Natural killer cell (primary cell): ENCODE data around the gene MYO1G. TPM values are rescaled to one million over a fixed set of nuclear protein-coding genes. Genes with fewer than 3 reads are reported as not detected.
A peak's percentile ranks its signal among the peaks of the same experiment; 100 is the strongest.

ENCODE experiments used
- ATAC-seq, 3 donors: fragments of 150-1000 bp in 2 of 3; fragments of 200-7000 bp in 1 of 3; cut with Tn5 transposase; 1 replicate in 1 of 3; 2 replicates in 2 of 3; pipeline ENCODE4 v1.10.0; 2021; ENCODE audit warnings: mild to moderate bottlenecking in 2 of 3, moderate library complexity in 2 of 3
- DNase-seq, 2 donors: peaks; one replicate each; pipeline versions ENCODE4 v3.0.0 to v3.0.0-alpha.2; 2013 to 2021; ENCODE audit warnings: mixed read lengths in 1 of 2
- H3K27ac ChIP-seq: one replicate; pipeline ENCODE4 v1.5.1; 2013; ENCODE audit warnings: mild to moderate bottlenecking, low read length
- H3K27me3 ChIP-seq: one replicate; pipeline ENCODE4 v1.6.1; 2013; ENCODE audit warnings: low read length; ENCODE audit not compliant: control insufficient read depth, insufficient read depth
- H3K36me3 ChIP-seq: one replicate; pipeline ENCODE4 v1.6.1; 2013; ENCODE audit warnings: low read length; ENCODE audit not compliant: control insufficient read depth, insufficient read depth
- H3K4me1 ChIP-seq: one replicate; pipeline ENCODE4 v1.6.1; 2013; ENCODE audit warnings: low read length; ENCODE audit not compliant: control insufficient read depth, insufficient read depth
- H3K4me3 ChIP-seq: one replicate; pipeline ENCODE4 v1.5.1; 2013; ENCODE audit warnings: low read length
- H3K9me3 ChIP-seq: one replicate; pipeline ENCODE4 v1.6.1; 2013; ENCODE audit warnings: low read length; ENCODE audit not compliant: control insufficient read depth, insufficient read depth
- H3K27ac Mint-ChIP-seq, 2 donors: one replicate each; pipeline ENCODE4 v1.8.0; 2022; ENCODE audit warnings: mild to moderate bottlenecking in 2 of 2, mixed read lengths in 2 of 2, moderate library complexity in 1 of 2
- H3K27me3 Mint-ChIP-seq, 2 donors: one replicate each; pipeline ENCODE4 v1.8.0; 2022; ENCODE audit warnings: low read depth in 2 of 2, mixed read lengths in 2 of 2
- H3K36me3 Mint-ChIP-seq: one replicate; pipeline ENCODE4 v1.8.0; 2022; ENCODE audit warnings: mixed read lengths
- H3K4me1 Mint-ChIP-seq, 2 donors: one replicate each; pipeline ENCODE4 v1.8.0; 2022; ENCODE audit warnings: mixed read lengths in 2 of 2
- H3K4me3 Mint-ChIP-seq: one replicate; pipeline ENCODE4 v1.8.0; 2022; ENCODE audit warnings: mild to moderate bottlenecking, moderate library complexity, mixed read lengths
- H3K9me3 Mint-ChIP-seq, 2 donors: one replicate each; pipeline ENCODE4 v1.8.0; 2022; ENCODE audit warnings: mixed read lengths in 2 of 2
- WGBS: methylation state at CpG from one replicate; pipeline ENCODE4 v1.1.7; 2013; ENCODE audit warnings: missing lambda C conversion rate; ENCODE audit not compliant: insufficient coverage; 5-methylcytosine and 5-hydroxymethylcytosine counted together
- intact Hi-C: fragments of 100-400 bp; cut with micrococcal nuclease; formaldehyde crosslinking; loops from one replicate; pipeline ENCODE4 v1.14.2; 2022
- total RNA-seq, 4 donors: library from RNA; stranded (reverse); fragments of 120-200 nt in 1 of 4; gene quantifications; one replicate each; pipeline versions ENCODE4 v1.2.3 to v1.2.4, GENCODE V29; 2013 to 2022
- TF ChIP-seq, protein P1 (sequence below): fragments of 200-600 bp; IDR thresholded peaks from one replicate; pipeline ENCODE4 v1.8.0; 2022; ENCODE audit warnings: antibody characterized with exemption

Gene MYO1G
- total RNA-seq, 3 donors from 2014 or later (not counting 1 experiment from before 2014, with no cell fraction given), result 371 to 470 (median 429) TPM

DNA sequence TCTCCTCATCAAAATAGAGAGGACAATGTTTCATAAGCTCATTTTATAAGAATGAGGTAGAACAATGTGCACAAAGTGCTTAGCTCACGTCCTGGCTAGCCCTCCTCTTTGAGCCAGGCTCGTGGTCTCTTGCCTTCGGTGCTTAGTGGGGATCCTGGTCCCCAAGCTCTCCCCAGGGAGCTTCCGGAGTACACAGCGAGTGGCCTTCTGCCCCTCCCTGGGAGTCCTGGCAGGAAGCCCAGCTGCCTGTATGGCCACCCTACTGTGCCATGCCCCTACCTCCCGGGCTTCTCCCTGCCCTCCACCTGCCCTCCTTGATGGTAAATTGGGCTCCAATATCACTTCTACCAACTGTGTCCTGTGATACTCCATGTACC lies 868 bp downstream of the MYO1G start:
- Histone ChIP-seq H3K4me3 (peak overlapping the region; percentile 93), H3K36me3 (peaks cover 53% of the 10 kb centered on the region), H3K27ac (peak overlapping the region; percentile 96), H3K4me1 (peaks cover 84% of the 10 kb centered on the region), H3K27me3 (no peaks in the 10 kb centered on the region), H3K9me3 (no peaks in the 10 kb centered on the region)
- no peaks in the 10 kb centered on the region for H3K27me3 Mint-ChIP-seq
- ATAC-seq, result no peak
- peak overlapping the region; percentile 95 to 99 for H3K27ac Mint-ChIP-seq
- 2% methylated on average over 6 of the region's 6 CpGs for WGBS
- no peaks in the 10 kb centered on the region for H3K36me3 Mint-ChIP-seq
- H3K9me3 Mint-ChIP-seq, result no peaks in the 10 kb centered on the region
- peak in 1 of 2 donors; percentile 48 for DNase-seq
- peaks cover 47 to 67% of the 10 kb centered on the region in 2 donors for H3K4me1 Mint-ChIP-seq
- intact Hi-C loops, result loop anchor here (1.0 to 5.0 kb wide), 5 partner anchors 8 to 346 kb away; partner anchors contain the start of genes CCM2 and H2AZ2
- peak overlapping the region; percentile 97 for H3K4me3 Mint-ChIP-seq
- TF ChIP-seq, protein P1, sequence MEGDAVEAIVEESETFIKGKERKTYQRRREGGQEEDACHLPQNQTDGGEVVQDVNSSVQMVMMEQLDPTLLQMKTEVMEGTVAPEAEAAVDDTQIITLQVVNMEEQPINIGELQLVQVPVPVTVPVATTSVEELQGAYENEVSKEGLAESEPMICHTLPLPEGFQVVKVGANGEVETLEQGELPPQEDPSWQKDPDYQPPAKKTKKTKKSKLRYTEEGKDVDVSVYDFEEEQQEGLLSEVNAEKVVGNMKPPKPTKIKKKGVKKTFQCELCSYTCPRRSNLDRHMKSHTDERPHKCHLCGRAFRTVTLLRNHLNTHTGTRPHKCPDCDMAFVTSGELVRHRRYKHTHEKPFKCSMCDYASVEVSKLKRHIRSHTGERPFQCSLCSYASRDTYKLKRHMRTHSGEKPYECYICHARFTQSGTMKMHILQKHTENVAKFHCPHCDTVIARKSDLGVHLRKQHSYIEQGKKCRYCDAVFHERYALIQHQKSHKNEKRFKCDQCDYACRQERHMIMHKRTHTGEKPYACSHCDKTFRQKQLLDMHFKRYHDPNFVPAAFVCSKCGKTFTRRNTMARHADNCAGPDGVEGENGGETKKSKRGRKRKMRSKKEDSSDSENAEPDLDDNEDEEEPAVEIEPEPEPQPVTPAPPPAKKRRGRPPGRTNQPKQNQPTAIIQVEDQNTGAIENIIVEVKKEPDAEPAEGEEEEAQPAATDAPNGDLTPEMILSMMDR, result no peak

DNA sequence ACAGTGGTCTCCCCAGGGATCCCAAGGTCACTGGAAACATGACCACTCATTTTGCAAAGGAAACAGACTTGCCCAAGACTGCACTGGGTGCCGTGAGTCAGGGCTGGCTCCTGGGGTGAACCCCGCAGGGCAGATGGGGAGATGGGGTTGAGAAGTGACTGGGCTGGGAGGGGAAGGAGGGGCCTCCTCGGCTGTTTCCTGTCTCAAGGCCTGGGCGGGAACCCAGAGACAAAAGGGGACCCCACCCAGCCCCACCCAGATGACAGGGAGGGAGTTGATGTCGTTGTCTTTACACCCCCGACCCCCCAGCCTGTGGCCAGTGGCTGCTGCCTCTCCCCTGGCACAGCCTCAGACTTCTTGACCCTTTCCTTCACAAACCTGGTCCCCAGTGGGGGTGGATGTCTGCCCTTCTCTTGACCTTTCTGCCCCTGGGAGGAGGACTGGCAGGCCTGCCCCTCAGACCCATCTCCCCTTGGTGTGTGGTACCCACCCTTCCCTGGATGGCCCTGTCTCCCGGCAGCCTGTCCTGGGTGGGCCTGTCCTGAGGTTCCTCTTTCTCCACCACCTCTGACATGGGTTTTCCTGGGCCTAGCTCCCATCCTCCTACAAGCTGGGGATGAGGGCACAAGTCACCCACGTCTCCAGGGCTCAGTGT lies 1.4 kb downstream of the MYO1G start:
- no peaks in the 10 kb centered on the region for H3K27me3 Mint-ChIP-seq
- peak overlapping the region; percentile 97 for H3K4me3 Mint-ChIP-seq
- H3K27ac Mint-ChIP-seq, result peak overlapping the region; percentile 95 to 99
- H3K36me3 ChIP-seq, result peaks cover 53% of the 10 kb centered on the region
- TF ChIP-seq, protein P1, result no peak
- H3K4me1 Mint-ChIP-seq, result peaks cover 51 to 71% of the 10 kb centered on the region in 2 donors
- H3K9me3 Mint-ChIP-seq, result no peaks in the 10 kb centered on the region
- no peaks in the 10 kb centered on the region for H3K36me3 Mint-ChIP-seq
- 0% methylated on average over 4 of the region's 8 CpGs for WGBS
- peak overlapping the region; percentile 96 for H3K27ac ChIP-seq
- DNase-seq (peak; percentile 64 to 82), ATAC-seq (peak; percentile 50 to 68 (median 57))
- no peaks in the 10 kb centered on the region for H3K9me3 ChIP-seq
- intact Hi-C loops, result loop anchor here (1.0 to 5.0 kb wide), 3 partner anchors 9 to 345 kb away; partner anchors contain the start of gene H2AZ2
- H3K4me3 ChIP-seq, result peak overlapping the region; percentile 93
- no peaks in the 10 kb centered on the region for H3K27me3 ChIP-seq
- H3K4me1 ChIP-seq, result peaks cover 84% of the 10 kb centered on the region

DNA sequence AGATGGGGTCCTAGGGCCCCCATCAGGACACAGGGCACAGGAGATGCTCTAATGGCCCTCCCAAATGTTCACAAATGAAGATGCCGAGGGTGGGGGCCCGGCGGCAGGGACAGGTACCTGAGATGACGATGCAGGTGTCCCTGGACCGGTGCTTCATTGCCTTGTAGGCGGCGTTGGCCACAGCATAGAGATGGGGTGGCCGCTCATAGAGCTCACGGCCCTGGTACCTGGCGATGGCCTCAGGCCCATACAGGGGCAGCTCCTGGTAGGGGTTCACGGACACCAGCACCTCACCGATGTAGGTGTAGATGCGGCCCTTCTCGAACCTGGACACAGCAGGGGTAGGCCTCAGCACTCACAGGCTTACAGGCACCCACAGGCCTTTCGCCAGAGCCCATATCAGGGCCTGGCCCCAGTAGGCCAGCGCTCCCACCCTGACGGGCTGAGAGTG lies 2.0 kb downstream of the MYO1G start:
- H3K4me1 Mint-ChIP-seq, result peaks cover 57 to 78% of the 10 kb centered on the region in 2 donors
- no peak for DNase-seq
- Histone ChIP-seq H3K4me3 (peak overlapping the region; percentile 93), H3K36me3 (peaks cover 58% of the 10 kb centered on the region), H3K27me3 (no peaks in the 10 kb centered on the region), H3K4me1 (peaks cover 84% of the 10 kb centered on the region), H3K9me3 (no peaks in the 10 kb centered on the region), H3K27ac (peak overlapping the region; percentile 96)
- H3K27me3 Mint-ChIP-seq, result no peaks in the 10 kb centered on the region
- H3K4me3 Mint-ChIP-seq, result peak overlapping the region; percentile 97
- H3K27ac Mint-ChIP-seq, result peak overlapping the region; percentile 95 to 99
- no peak for ATAC-seq
- 84% methylated on average over 17 of the region's 17 CpGs for WGBS
- H3K9me3 Mint-ChIP-seq, result no peaks in the 10 kb centered on the region
- no peaks in the 10 kb centered on the region for H3K36me3 Mint-ChIP-seq
- intact Hi-C loops, result loop anchor here (1.0 to 5.0 kb wide), 3 partner anchors 10 to 344 kb away; partner anchors contain the start of gene H2AZ2
- TF ChIP-seq, protein P1, result no peak
